ENCODE measurements around the gene HSD11B1L.
"Not testable (repeated sequence)": the region's sequence is repeated elsewhere in the genome, so short reads cannot be mapped to it uniquely, and the experiment has no call there.

Gene HSD11B1L

DNA sequence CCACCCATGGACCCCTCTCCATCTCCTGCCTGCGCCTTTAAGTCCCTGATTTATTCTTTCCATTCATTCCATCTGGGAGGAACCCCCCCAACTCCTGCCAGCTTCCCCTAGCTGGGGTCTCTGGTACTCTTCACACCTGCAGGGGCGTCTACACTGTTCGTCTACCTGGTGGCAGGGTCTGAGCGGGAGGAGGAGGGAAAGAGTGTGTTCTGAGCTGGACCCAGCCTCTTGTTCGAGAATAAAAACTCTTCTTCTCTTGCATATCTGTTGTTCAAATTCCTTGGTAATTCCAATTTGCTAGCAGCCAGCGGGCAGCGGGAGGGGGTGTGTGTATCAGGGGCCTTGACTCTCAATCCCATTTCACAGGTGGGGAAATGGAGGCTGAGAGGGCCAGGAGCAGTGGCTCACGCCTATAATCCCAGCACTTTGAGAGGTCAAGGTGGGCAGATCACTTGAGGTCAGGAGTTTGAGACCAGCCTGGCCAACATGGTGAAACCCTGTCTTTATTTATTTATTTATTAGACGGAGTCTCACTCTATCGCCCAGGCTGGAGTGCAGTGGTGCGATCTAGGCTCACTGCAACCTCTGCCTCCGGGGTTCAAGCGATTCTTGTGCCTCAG is 7.5 kb downstream of the HSD11B1L start:
- DNase-seq, result not testable (repeated sequence)

- peak; percentile 98 for DNase-seq
Observed at GRCh38 chr19:5690125-5690954, 9.5 kb downstream of the HSD11B1L start, which contains the start of gene RPL36. Gene RPL36, plus strand, starts transcription at chr19:5690295. Its CDS starts 213 bp downstream, at chr19:5690508.

- DNase-seq, result peak; percentile 67
Observed at GRCh38 chr19:5690955-5691821, 10.4 kb downstream of the HSD11B1L start.

DNA sequence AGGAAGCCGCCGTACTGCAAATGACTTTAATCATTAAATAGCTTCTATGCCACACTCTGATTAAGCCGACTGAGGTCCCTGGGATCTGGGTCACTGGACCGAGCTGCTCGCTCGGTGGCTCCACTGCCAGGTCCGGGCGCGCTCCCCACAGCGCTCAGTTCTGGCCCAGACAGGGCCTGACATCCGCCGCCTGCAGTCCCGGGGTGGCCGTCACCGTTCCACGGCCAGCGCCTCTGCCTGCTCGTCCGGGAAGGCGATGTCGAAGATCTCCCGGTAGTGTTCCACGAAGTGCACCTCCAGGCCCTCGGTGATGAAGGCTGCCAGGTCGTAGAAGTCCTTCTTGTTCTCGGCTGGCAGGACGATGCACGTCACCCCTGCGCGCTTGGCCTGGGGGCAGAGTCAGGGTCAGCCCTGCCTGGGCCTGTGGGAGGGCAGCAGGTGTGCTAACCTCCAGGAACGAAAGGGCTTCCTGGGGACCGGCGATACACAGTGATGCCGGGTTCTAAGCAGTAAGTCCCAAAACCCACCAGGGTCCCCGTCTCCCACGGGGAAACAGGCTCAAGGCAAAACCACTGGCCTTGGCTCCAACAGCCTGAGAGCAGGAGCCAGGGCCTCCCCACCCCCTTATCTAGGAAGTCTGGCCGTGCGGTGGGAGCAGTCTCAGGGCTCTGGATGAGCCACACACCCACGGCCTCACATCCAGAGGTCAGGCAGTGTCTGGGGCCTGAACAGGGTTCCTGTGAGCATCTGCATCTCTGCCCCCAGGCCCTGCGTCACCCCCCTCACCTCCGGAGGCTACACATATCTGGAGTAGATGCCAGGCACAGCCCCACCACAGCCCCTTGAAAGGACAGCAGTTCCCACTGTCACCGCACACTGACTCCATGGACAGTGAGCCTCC is 11.2 kb downstream of the HSD11B1L start:
- no peak for DNase-seq

DNA sequence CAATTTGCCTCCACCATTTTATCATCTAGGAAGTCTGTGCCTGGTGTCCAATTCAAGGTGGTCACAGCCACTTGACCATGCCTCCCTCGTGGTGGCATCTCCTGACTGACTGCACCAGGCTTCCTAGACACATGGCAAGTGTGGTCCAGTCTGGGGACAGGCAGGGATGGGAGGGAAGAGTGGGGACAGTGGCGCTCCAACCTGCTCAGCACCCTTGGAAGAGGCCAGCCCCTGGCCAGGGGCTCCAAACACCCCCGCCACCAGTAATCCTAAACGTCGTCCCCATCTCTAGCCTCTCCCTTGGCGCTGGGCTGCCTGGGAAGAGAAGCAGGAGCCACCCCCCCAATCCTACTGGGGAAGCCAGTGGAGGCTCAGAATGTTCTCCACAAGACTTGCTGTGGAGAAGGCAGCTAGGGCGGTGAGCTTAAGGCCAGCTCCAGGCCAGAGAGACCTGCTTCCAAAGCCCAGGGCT is 11.9 kb downstream of the HSD11B1L start:
- DNase-seq, result no peak

DNA sequence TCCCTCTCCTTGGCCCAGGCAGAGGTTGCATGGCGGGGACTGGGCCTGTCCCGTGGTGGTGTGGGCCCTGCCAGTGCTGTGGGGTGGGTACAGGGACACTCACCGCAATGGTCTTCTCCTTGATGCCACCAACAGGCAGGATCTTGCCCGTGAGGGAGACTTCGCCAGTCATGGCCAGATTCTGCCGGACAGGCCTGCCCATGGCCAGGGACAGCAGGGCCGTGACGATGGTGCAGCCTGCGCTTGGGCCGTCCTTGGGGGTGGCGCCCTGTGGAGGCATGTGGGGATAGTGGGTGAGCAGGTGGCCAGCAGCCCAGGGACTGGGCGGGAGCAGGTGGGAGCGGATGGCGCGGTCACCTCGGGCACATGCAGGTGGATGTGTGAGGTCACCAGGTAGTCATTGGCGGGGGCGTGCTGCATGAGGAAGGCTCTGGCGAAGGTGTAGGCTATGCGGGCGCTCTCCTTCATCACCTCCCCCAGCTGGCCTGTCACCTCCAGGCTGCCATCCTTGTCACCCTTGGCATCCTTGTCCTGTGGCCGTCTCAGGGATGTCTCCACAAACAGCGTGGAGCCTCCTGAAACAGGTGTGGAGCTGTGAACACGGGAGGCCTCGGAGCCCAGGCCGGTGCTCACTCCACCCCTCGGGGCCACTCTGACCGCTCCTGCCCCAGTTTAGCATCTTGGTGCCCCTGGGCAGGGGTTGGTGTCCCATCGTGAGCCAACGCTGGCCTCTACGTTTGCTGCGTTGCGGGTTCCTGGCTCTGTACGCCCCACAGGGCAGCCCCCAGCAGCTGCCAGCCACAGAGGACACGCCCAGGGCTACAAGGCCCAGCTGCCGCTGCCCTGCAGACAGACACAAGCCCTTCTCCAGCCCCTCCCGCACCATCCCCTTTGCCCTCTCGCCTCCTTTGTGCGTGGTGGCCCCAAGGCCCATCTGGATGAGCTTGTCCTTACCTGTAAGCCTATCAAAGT is 12.7 kb downstream of the HSD11B1L start:
- DNase-seq, result no peak

GRCh38 chr19:5694167-5694955 is 13.5 kb downstream of the HSD11B1L start:
- DNase-seq, result no peak

- DNase-seq, result no peak
Observed at GRCh38 chr19:5694956-5695648, 14.3 kb downstream of the HSD11B1L start.

DNA sequence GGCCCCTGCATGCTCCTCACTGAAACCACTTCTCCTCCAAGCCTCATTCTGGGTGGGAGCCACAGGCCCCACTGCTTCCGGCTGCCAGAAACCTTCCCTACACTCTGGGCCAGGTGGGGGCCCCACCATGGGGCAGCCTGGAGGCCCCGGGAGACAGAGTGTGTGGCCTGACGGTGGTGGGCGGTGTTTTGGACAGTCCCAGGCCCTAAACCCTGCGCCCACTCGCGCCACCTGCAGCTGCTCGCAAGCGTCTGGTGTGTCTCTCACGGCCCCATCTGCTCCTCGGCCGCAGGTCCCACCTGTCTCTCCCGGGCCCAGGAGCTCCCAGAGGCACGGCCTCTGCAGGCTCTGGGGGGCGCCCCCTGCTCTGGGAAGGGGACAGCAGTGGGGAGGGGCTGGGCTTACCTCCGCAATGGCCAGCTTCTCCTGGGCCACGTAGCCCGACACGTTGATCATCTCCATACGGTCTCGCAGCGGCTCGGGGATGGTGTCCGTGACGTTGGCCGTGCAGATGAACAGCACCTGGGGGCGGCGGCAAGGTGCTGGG is 14.9 kb downstream of the HSD11B1L start:
- DNase-seq, result no peak

GRCh38 chr19:5696196-5697021 is 15.6 kb downstream of the HSD11B1L start:
- no peak for DNase-seq

DNA sequence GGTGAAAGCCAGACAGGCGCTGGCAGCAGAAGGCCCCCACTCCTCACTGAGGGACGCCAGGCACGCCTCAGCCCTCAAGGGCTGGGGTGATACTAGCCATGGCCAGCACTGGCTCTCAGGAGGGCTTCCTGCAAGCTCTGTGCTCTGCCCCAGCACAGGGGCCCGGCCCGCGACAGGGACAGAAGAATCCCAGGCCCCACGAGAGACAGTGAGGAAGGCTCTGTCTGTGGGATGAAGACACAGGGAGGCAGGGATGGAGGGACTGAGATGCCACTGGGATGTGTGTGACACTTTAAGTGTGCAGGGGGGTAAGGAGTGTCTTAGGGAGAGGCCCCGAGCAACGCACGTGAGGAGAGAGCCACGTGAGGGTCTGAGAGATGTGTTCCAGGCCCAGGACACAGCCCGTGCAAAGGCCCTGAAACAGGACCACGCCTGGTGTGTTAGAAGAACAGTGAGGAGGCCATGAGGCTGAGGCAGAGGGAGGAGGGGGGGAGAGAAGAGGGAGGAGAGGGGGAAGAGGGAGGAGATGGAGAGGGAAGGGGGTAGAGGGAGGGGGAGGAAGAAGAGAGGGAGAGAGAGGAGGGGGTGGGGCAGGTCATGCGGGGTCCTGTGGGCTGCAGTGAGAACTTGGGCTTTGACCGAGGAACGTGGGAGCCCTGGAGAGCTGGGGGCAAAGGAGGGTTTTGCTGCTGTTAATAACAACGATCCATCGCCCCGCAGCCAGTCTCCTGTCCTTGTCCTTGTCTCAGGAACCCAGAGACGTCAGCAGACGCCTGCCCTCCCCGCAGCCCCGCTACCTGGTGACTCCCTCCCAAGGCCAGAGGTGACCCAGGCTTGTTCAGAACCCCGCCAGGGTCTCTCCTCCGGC is 16.4 kb downstream of the HSD11B1L start:
- no peak for DNase-seq

- no peak for DNase-seq
Observed at GRCh38 chr19:5697890-5698634, 17.2 kb downstream of the HSD11B1L start.

- no peak for DNase-seq
Observed at GRCh38 chr19:5698635-5699422, 18.0 kb downstream of the HSD11B1L start.

DNA sequence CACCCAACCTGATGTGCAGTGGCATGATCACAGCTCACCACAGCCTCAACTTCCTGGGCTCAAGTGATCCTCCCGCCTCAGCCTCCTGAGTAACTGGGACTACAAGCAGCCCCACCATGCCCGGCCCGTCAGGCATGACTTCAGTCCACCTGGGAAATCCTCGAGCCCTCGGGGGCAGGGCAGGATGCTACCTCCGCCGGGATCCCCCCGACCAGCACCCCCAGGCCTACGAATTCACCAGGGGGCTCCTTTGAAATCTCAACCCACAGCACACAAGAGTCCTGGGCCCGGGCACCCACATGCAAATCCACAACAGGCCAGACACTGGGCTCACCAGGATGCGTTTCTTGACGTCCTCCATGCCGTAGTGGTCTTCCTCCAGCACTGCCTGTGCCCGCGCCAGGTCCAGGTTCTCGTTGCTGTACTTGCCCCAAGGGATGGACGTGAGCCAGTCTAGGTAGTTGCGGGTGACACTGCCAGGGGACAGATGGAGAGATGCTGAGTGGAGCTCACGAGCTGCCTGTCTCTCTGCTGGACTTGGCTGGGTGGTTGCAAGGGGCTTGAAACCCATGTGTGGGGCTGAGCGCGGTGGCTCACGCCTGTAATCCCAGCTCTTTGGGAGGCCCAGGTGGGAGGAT is 19.7 kb downstream of the HSD11B1L start:
- DNase-seq, result no peak

GRCh38 chr19:5702053-5702410 is 21.2 kb downstream of the HSD11B1L start:
- DNase-seq, result not testable (repeated sequence)

Measured in RPMI8226 (cell line).